Measurements from ENCODE around the gene ARHGEF16. TPM values are rescaled to one million over a fixed set of nuclear protein-coding genes. Genes with fewer than 3 reads are reported as not detected.

Gene ARHGEF16
- total and polyA plus RNA-seq, 2 donors: 1.4 to 2.3 TPM

- WGBS: 91% methylated on average over 32 of the region's 32 CpGs
- DNase-seq (ENCODE audit: low read depth in 6 of 9, low spot score in 9 of 9): no peak
- H3K36me3 ChIP-seq (ENCODE audit: control insufficient read depth in 2 of 2, insufficient read depth in 2 of 2, low read length in 1 of 2): no peaks in the 10 kb centered on the region
These were observed 55.9 kb downstream of the ARHGEF16 start for GRCh38 chr1:3510136-3510955.

GRCh38 chr1:3510956-3511250, 56.4 kb downstream of the ARHGEF16 start:
- Histone ChIP-seq H3K4me3 (ENCODE audit: low read length in 2 of 2) (no peak overlapping the region), H3K27ac (ENCODE audit: low read depth in 1 of 2, low read length in 1 of 2) (no peak overlapping the region), H3K27me3 (ENCODE audit: control insufficient read depth in 2 of 2, insufficient read depth in 1 of 2, low read length in 1 of 2) (no peaks in the 10 kb centered on the region), H3K4me1 (ENCODE audit: control insufficient read depth in 2 of 2, insufficient read depth in 2 of 2, low read length in 2 of 2) (no peaks in the 10 kb centered on the region), H3K36me3 (ENCODE audit: control insufficient read depth in 2 of 2, insufficient read depth in 2 of 2, low read length in 1 of 2) (no peaks in the 10 kb centered on the region), H3K9me3 (ENCODE audit: control insufficient read depth in 2 of 2, insufficient read depth in 1 of 2, low read length in 1 of 2) (peaks cover 0 to 5% of the 10 kb centered on the region in 2 donors)
- DNase-seq (ENCODE audit: low read depth in 6 of 9, low spot score in 9 of 9): no peak
- WGBS: 84% methylated on average over 12 of the region's 12 CpGs

More at GRCh38 chr1:3510136-3510955, 55.9 kb downstream of the ARHGEF16 start:
- Histone ChIP-seq H3K9me3 (ENCODE audit: control insufficient read depth in 2 of 2, insufficient read depth in 1 of 2, low read length in 1 of 2) (peaks cover 0 to 5% of the 10 kb centered on the region in 2 donors), H3K27ac (ENCODE audit: low read depth in 1 of 2, low read length in 1 of 2) (no peak overlapping the region), H3K27me3 (ENCODE audit: control insufficient read depth in 2 of 2, insufficient read depth in 1 of 2, low read length in 1 of 2) (no peaks in the 10 kb centered on the region), H3K4me3 (ENCODE audit: low read length in 2 of 2) (no peak overlapping the region), H3K4me1 (ENCODE audit: control insufficient read depth in 2 of 2, insufficient read depth in 2 of 2, low read length in 2 of 2) (no peaks in the 10 kb centered on the region)

- 96% methylated on average over 16 of the region's 16 CpGs for WGBS
These were observed 56.8 kb downstream of the ARHGEF16 start for GRCh38 chr1:3511306-3511705.

GRCh38 chr1:3511856-3512255, 57.4 kb downstream of the ARHGEF16 start:
- 97% methylated on average over 15 of the region's 15 CpGs for WGBS
- H3K9me3 ChIP-seq (ENCODE audit: control insufficient read depth in 2 of 2, insufficient read depth in 1 of 2, low read length in 1 of 2): peaks cover 0 to 5% of the 10 kb centered on the region in 2 donors
- no peaks in the 10 kb centered on the region for H3K27me3 ChIP-seq (ENCODE audit: control insufficient read depth in 2 of 2, insufficient read depth in 1 of 2, low read length in 1 of 2)
- H3K36me3 ChIP-seq (ENCODE audit: control insufficient read depth in 2 of 2, insufficient read depth in 2 of 2, low read length in 1 of 2): no peaks in the 10 kb centered on the region
- no peak overlapping the region for H3K27ac ChIP-seq (ENCODE audit: low read depth in 1 of 2, low read length in 1 of 2)
- no peaks in the 10 kb centered on the region for H3K4me1 ChIP-seq (ENCODE audit: control insufficient read depth in 2 of 2, insufficient read depth in 2 of 2, low read length in 2 of 2)
- DNase-seq (ENCODE audit: low read depth in 6 of 9, low spot score in 9 of 9): no peak
- H3K4me3 ChIP-seq (ENCODE audit: low read length in 2 of 2): no peak overlapping the region

More at GRCh38 chr1:3511306-3511705, 56.8 kb downstream of the ARHGEF16 start:
- Histone ChIP-seq H3K4me1 (ENCODE audit: control insufficient read depth in 2 of 2, insufficient read depth in 2 of 2, low read length in 2 of 2) (no peaks in the 10 kb centered on the region), H3K27ac (ENCODE audit: low read depth in 1 of 2, low read length in 1 of 2) (no peak overlapping the region), H3K36me3 (ENCODE audit: control insufficient read depth in 2 of 2, insufficient read depth in 2 of 2, low read length in 1 of 2) (no peaks in the 10 kb centered on the region), H3K4me3 (ENCODE audit: low read length in 2 of 2) (no peak overlapping the region), H3K27me3 (ENCODE audit: control insufficient read depth in 2 of 2, insufficient read depth in 1 of 2, low read length in 1 of 2) (no peaks in the 10 kb centered on the region), H3K9me3 (ENCODE audit: control insufficient read depth in 2 of 2, insufficient read depth in 1 of 2, low read length in 1 of 2) (peaks cover 0 to 5% of the 10 kb centered on the region in 2 donors)
- no peak for DNase-seq (ENCODE audit: low read depth in 6 of 9, low spot score in 9 of 9)

DNA sequence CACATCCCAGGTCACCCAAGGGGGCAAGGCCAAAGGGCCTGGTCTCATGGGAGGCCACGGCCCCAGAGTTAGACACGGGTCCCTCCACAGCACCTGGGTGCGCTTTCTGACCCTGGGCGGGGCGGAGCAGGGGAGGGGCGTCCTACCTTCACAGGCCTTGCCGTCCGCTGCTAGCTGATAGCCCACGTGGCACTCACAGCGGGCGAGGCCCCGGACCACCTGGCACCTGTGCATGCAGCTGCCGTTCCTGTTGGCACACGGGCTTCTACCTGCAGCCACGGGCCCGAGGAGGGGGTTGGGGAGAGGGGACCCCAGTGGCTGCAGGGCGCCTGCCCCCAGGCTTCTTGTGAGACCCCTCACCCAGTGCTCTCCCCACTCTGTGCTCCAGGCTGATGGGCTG, 59.9 kb downstream of the ARHGEF16 start:
- H3K27ac ChIP-seq (ENCODE audit: low read depth in 1 of 2, low read length in 1 of 2): no peak overlapping the region
- H3K4me3 ChIP-seq (ENCODE audit: low read length in 2 of 2): no peak overlapping the region
- H3K4me1 ChIP-seq (ENCODE audit: control insufficient read depth in 2 of 2, insufficient read depth in 2 of 2, low read length in 2 of 2): no peaks in the 10 kb centered on the region
- no peaks in the 10 kb centered on the region for H3K36me3 ChIP-seq (ENCODE audit: control insufficient read depth in 2 of 2, insufficient read depth in 2 of 2, low read length in 1 of 2)
- DNase-seq (ENCODE audit: low read depth in 6 of 9, low spot score in 9 of 9): no peak
- H3K27me3 ChIP-seq (ENCODE audit: control insufficient read depth in 2 of 2, insufficient read depth in 1 of 2, low read length in 1 of 2): no peaks in the 10 kb centered on the region
- 91% methylated on average over 17 of the region's 17 CpGs for WGBS
- peaks cover 0 to 10% of the 10 kb centered on the region in 2 donors for H3K9me3 ChIP-seq (ENCODE audit: control insufficient read depth in 2 of 2, insufficient read depth in 1 of 2, low read length in 1 of 2)

- Histone ChIP-seq H3K27ac (ENCODE audit: low read depth in 1 of 2, low read length in 1 of 2) (no peak overlapping the region), H3K9me3 (ENCODE audit: control insufficient read depth in 2 of 2, insufficient read depth in 1 of 2, low read length in 1 of 2) (peaks cover 0 to 10% of the 10 kb centered on the region in 2 donors), H3K4me3 (ENCODE audit: low read length in 2 of 2) (no peak overlapping the region), H3K27me3 (ENCODE audit: control insufficient read depth in 2 of 2, insufficient read depth in 1 of 2, low read length in 1 of 2) (no peaks in the 10 kb centered on the region), H3K4me1 (ENCODE audit: control insufficient read depth in 2 of 2, insufficient read depth in 2 of 2, low read length in 2 of 2) (no peaks in the 10 kb centered on the region), H3K36me3 (ENCODE audit: control insufficient read depth in 2 of 2, insufficient read depth in 2 of 2, low read length in 1 of 2) (no peaks in the 10 kb centered on the region)
- DNase-seq (ENCODE audit: low read depth in 6 of 9, low spot score in 9 of 9): no peak
- WGBS: 97% methylated on average over 12 of the region's 12 CpGs
These were observed 60.8 kb downstream of the ARHGEF16 start for GRCh38 chr1:3515272-3515671.

GRCh38 chr1:3515774-3516480, 61.5 kb downstream of the ARHGEF16 start:
- H3K9me3 ChIP-seq (ENCODE audit: control insufficient read depth in 2 of 2, insufficient read depth in 1 of 2, low read length in 1 of 2): peaks cover 0 to 10% of the 10 kb centered on the region in 2 donors
- H3K27me3 ChIP-seq (ENCODE audit: control insufficient read depth in 2 of 2, insufficient read depth in 1 of 2, low read length in 1 of 2): no peaks in the 10 kb centered on the region
- no peak overlapping the region for H3K27ac ChIP-seq (ENCODE audit: low read depth in 1 of 2, low read length in 1 of 2)
- no peak for DNase-seq (ENCODE audit: low read depth in 6 of 9, low spot score in 9 of 9)
- no peaks in the 10 kb centered on the region for H3K4me1 ChIP-seq (ENCODE audit: control insufficient read depth in 2 of 2, insufficient read depth in 2 of 2, low read length in 2 of 2)
- no peak overlapping the region for H3K4me3 ChIP-seq (ENCODE audit: low read length in 2 of 2)
- 37% methylated on average over 19 of the region's 19 CpGs for WGBS
- H3K36me3 ChIP-seq (ENCODE audit: control insufficient read depth in 2 of 2, insufficient read depth in 2 of 2, low read length in 1 of 2): no peaks in the 10 kb centered on the region

- 49% methylated on average over 15 of the region's 15 CpGs for WGBS
- Histone ChIP-seq H3K27ac (ENCODE audit: low read depth in 1 of 2, low read length in 1 of 2) (no peak overlapping the region), H3K4me1 (ENCODE audit: control insufficient read depth in 2 of 2, insufficient read depth in 2 of 2, low read length in 2 of 2) (no peaks in the 10 kb centered on the region), H3K36me3 (ENCODE audit: control insufficient read depth in 2 of 2, insufficient read depth in 2 of 2, low read length in 1 of 2) (no peaks in the 10 kb centered on the region), H3K4me3 (ENCODE audit: low read length in 2 of 2) (no peak overlapping the region), H3K27me3 (ENCODE audit: control insufficient read depth in 2 of 2, insufficient read depth in 1 of 2, low read length in 1 of 2) (no peaks in the 10 kb centered on the region), H3K9me3 (ENCODE audit: control insufficient read depth in 2 of 2, insufficient read depth in 1 of 2, low read length in 1 of 2) (peaks cover 0 to 10% of the 10 kb centered on the region in 2 donors)
- no peak for DNase-seq (ENCODE audit: low read depth in 6 of 9, low spot score in 9 of 9)
These were observed 62.0 kb downstream of the ARHGEF16 start for GRCh38 chr1:3516481-3516869.

GRCh38 chr1:3516911-3517675, 62.6 kb downstream of the ARHGEF16 start:
- Histone ChIP-seq H3K27ac (ENCODE audit: low read depth in 1 of 2, low read length in 1 of 2) (no peak overlapping the region), H3K4me1 (ENCODE audit: control insufficient read depth in 2 of 2, insufficient read depth in 2 of 2, low read length in 2 of 2) (no peaks in the 10 kb centered on the region), H3K9me3 (ENCODE audit: control insufficient read depth in 2 of 2, insufficient read depth in 1 of 2, low read length in 1 of 2) (peaks cover 1 to 5% of the 10 kb centered on the region in 2 donors), H3K27me3 (ENCODE audit: control insufficient read depth in 2 of 2, insufficient read depth in 1 of 2, low read length in 1 of 2) (no peaks in the 10 kb centered on the region), H3K4me3 (ENCODE audit: low read length in 2 of 2) (no peak overlapping the region), H3K36me3 (ENCODE audit: control insufficient read depth in 2 of 2, insufficient read depth in 2 of 2, low read length in 1 of 2) (no peaks in the 10 kb centered on the region)
- no peak for DNase-seq (ENCODE audit: low read depth in 6 of 9, low spot score in 9 of 9)
- 81% methylated on average over 27 of the region's 27 CpGs for WGBS
